KBM-7 (cell line): Measurements from ENCODE around the gene PIP4K2C.
"Not testable (repeated sequence)": the region's sequence is repeated elsewhere in the genome, so short reads cannot be mapped to it uniquely, and the experiment has no call there.

ENCODE experiments used
- DNase-seq: peaks from one replicate; pipeline ENCODE4 v3.0.0-alpha.2; 2015
- in situ Hi-C: fragments of 300-500 bp; cut with MboI; formaldehyde crosslinking; loops from 2 replicates; pipeline ENCODE4 v1.14.3; 2020; ENCODE audit warnings: low sequenced_read_pairs, low pct_unique_long_range_greater_than_20kb, mixed read lengths

The PIP4K2C gene

DNA sequence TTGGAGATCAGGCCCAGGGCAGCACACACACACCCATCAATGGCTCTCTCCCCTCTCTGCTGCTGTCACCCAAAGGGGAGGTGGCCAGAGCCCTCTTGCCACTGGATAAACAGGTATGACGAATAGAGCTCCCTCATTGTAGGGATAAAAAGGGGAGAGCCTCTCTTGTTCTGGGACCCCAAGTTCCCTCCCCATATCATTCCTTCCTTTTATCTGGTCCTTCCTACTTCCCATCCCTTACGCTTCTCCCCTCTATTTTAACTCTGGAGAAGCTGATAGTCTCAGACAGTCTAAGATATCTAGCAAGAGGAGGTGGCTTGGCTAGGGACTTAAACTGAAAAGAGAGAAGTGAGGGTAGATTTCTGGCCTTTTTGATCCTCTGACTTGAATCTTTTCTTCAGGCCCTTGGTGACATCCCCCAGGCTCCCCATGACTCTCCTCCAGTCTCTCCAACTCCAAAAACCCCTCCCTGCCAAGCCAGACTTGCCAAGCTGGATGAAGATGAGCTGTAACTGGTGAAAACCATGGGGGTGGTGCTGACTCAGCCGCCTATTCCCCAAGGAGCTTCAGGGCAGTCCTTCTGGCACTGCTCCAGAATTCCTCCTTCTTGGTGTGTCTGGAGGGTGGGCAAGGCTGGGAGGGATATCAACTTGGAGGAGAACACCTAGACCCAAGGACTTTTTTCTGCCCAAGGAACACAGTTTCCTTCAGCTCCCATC, 25.6 kb downstream of the PIP4K2C start:
- in situ Hi-C loops: no loop called here
- no peak for DNase-seq

DNA sequence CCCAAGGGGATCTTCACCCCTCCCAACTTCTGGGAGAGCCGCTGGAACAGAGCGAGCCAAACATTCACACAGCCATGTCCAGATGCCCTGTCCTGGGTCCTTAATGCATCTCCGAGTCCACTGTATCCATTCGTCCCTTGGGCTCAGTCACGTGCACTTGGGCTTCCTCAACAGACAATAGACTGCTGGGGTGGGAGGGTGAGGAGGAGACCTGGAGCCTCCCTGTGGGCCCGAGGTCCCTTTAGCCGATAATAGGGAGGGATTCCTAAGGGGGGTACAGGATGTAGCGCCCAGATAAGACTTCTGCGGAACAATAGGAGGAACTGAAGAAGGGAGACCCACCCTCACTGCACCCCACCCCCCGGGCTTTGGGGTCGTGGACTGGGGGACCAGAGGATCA, 26.9 kb downstream of the PIP4K2C start:
- in situ Hi-C loops: no loop called here
- no peak for DNase-seq

DNA sequence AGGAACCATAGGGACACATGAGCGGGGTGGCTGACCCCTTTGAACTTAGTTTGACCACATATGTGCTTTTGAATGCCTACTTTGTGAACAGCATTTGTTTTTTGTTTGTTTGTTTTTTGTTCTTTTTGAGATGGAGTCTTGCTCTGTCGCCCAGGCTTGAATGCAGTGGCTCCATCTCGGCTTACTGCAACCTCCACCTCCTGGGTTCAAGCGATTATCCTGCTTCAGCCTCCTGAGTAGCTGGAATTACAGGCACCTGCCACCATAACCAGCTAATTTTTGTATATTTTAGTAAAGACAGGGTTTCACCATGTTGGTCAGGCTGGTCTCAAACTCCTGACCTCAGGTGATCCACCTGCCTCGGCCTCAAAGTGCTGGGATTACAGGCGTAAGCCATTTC, 27.4 kb downstream of the PIP4K2C start:
- DNase-seq, in situ Hi-C loops: not testable (repeated sequence)

DNA sequence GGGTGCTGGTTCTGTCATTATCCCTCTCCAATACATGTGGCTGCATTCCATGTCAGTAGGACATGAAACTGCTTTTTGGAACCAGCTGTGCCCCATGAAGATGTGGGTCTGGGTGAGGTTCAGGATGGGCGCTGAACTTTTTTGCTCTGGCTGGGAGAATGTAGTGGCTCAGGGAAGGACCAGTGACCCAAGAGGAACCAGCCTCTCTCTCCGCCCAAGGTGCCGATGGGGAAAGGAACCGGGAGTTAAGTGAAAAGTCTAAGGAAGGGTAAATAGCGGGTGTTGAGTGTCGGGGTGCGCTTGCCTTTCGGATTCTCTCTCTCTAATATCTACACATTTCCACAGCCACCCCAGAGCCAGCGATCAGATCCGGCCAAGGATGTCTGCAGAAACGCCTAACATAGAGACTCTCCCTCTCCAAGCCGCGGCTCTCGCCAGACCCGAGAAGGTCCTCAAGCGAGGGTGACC, 28.0 kb downstream of the PIP4K2C start:
- in situ Hi-C loops: no loop called here
- no peak for DNase-seq

DNA sequence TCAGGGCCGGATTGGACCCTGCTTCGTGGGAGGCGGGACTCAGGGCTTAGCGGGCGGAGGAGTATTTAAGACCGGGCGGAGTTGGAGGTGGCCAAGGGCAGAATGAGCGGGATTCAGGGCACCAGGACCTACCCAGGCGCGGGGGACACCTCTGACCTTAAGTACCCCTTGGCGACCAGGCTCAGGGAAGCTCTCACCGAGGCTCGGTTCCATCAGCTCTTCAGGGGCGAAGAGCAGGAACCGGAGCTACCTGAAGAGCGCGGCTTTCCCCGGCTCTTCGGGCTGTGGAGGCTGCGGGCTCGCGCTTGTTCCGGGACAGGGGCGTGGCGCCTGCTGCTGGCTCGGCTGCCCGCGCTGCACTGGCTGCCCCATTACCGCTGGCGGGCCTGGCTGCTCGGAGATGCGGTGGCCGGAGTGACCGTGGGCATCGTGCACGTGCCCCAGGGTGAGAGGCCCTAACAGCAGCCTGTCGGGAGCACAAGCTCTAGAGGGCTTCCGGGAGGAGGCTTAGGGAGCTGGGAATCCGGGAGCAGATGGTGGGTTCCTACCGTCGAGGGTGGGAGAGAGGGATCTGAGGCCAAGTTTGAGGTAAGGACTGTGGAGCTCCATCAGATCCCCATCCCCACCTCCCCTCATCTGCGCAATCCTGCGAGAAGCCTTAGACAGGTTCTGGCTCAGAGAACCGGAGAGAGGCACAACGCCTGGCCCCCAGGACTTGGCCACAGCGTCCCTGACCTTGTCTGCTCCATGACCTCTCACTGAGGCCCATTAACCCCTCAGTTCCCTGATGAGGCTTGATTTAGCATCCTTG, 28.6 kb downstream of the PIP4K2C start:
- no peak for DNase-seq
- in situ Hi-C loops: no loop called here

DNA sequence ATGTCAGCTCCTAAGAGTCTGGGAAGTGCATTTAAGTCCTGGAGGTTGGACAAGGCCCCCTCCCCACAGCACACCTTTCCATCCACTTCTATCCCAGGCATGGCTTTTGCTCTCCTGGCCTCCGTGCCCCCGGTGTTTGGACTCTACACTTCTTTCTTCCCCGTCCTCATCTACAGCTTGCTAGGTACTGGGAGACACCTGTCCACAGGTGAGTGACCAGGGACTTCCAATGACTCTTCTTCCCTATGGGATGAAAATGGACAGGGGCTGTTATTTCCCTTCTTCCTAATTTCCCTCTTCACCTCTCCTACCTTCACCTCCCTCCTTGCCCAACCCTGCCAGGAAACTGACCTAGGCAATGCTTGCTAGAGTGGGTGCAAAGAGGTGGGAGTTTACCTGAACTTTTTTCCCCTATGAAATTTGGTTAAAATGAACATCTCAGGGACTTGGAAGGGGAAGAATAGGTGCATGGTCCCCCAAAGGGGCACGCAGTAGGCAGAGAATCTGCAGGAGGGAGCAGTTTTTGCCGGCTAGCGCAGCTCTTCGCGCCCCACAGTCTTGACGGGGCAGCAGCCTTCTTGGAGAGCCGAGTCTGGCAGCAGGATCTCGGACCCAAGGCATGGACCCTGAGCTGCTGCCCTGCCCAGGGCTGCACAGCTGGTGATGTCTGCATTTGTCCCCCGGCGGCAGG, 29.4 kb downstream of the PIP4K2C start:
- in situ Hi-C loops: no loop called here
- no peak for DNase-seq

DNA sequence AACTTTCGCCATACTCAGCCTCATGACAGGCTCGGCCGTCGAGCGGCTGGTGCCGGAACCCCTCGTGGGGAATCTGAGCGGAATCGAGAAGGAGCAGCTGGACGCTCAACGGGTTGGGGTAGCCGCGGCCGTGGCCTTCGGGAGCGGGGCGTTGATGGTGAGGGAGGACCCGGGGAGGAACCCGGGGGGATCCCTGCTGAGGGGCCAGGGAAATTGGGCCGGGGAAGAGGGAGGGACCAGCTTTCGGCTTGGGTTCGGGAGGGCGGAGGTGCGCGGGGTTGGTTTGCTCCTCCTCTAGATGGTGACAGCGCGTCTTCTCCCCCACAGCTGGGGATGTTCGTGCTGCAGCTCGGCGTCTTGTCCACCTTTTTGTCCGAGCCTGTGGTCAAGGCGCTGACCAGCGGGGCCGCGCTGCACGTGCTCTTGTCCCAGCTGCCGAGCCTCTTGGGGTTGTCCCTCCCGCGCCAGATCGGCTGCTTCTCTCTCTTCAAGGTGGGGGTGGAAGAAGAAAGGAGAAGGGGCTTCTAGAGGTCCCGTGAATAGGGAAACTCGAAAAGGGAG, 30.0 kb downstream of the PIP4K2C start:
- in situ Hi-C loops: no loop called here
- DNase-seq: no peak

DNA sequence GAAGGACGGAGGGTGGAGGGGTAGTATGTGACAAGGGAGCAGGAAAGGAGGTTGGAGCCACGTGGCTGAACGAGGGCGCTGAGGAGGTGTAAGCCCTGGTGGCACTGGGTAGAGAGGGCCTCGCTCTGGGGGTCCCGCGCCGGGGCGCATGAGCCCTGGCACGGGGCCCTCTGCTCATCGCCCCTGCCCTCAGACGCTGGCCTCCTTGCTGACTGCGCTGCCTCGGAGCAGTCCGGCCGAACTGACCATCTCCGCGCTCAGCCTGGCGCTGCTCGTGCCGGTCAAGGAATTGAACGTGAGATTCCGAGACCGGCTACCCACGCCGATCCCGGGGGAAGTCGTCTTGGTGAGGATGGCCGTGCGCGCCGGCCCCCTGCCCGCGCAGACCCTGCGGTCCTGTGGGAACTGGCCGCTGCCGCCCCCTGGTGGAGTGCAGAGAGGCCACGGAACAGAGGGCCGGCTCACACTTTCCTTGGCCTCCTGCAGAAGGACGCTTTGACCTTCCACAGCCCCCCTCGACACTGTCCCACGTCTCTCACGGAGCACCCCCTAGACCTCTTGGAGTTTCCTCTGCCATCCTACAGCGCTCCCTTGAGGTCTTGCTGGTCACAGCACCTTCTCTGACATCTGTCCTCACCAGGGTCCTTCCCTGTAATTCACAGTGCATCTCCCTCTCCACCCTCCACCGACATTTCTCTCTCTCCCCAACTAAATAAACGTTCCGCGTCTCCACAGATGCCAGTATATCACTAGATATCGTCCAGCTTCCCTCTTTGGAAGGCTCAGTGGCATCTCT, 30.7 kb downstream of the PIP4K2C start:
- DNase-seq: peak; percentile 54
- in situ Hi-C loops: no loop called here

DNA sequence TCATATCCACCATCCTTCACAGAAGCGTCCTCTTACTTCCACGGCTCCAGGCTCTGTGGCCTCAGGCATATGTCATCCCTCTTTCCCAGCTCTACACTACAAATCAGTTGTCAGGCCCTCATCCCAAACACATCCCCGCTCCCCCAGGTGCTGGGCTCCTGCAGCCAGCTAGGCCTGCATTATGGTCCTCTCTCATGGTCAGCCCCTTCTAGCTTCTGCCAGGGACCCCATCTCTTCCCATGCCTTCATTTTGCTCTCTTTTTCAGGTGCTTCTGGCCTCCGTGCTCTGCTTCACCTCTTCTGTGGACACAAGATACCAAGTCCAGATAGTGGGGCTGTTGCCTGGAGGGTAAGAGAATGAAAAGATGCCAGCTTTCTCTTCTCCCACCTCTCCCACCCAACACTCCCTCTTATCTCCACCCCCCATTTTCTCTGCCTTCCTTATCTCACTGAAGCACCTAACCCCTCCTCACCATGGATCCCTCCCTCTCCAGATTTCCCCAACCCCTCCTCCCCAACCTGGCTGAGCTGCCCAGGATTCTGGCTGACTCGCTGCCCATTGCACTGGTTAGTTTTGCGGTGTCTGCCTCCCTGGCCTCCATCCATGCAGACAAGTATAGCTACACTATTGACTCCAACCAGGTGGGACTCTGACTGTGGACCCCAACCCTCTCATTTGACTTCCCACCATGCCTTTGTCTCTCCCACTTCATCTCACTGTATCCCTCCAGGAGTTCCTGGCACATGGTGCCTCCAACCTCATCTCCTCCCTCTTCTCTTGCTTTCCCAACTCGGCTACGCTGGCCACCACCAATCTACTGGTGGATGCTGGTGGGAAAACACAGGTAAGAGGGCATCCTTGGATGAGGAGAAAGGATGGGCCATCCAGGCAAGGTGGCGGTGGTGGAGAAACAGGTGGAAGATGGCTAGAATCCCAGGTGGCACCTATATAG, 31.6 kb downstream of the PIP4K2C start:
- in situ Hi-C loops: no loop called here

DNA sequence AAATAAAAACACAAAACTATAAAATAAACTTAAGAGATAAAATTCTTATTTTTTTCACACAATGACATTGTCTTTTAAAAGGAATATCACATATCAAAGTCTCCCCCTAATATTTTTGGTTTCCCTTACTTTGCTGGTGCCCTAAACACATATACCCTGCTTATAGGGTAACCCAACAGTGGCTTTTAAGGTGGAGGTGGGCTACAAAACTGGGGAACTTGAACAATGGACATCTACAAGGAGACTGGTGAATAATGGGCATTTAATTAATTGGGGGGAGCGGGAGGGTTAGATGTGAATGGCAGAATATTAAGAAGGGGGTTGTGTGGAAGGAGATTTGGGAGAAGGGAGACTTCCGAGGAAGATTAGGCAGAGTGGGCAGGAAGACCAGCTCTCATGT, 32.4 kb downstream of the PIP4K2C start:
- no peak for DNase-seq
- in situ Hi-C loops: no loop called here

More for the DNA sequence above, 31.6 kb downstream of the PIP4K2C start:
- no peak for DNase-seq

DNA sequence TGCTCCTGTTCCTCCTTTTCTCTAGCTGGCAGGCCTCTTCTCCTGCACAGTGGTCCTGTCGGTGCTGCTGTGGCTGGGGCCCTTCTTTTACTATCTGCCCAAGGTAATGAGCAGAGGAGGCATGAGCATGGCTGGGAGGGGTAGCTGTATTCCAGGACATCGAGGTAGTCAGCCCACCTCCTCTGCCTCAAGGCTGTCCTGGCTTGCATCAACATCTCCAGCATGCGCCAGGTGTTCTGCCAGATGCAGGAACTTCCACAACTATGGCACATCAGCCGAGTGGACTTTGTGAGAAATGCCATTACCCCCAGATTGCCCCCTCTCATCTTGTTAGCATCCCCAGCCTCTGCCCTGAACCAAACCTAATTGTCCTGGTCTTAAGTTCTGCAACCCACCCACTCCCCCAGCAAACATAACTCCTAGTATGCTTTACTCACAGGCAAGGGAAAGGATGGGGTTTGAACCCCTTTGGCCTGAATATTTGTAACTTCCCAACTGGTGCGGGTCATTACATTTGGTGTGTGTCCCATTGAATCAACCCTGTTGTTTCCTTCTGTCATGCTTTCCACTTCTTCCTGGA, 32.9 kb downstream of the PIP4K2C start:
- no peak for DNase-seq
- in situ Hi-C loops: no loop called here

DNA sequence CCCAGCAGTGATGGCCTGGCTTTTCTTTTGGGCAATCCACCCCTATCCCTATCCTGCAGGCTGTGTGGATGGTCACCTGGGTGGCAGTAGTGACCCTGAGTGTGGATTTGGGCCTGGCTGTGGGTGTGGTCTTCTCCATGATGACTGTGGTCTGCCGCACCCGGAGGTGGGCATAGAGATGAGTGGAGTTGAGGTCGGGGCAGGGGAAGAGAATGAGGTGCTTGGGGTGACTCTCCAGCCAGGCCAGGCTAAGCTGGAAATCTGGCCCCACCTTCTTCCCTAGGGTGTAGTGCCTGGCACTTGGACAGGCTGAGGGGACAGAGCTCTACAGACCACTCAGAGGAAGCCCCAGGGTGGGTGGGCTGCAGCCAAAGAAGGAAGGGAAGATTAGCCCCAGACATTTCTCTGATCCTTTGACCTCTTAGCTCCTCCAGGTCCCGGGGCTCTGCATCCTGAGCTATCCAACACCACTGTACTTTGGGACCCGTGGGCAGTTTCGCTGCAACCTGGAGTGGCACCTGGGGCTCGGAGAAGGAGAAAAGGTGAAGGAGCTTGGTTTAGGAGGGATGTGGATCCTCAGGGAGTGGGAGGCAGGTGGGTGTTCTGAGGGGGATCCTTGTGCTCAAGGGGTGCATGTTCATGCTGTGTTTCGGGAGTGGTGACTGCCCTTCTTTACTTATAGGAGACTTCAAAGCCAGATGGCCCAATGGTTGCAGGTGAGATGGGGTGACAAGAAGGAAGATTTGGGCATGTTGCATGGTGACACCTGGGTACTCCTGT, 33.6 kb downstream of the PIP4K2C start:
- in situ Hi-C loops: no loop called here
- DNase-seq: no peak

DNA sequence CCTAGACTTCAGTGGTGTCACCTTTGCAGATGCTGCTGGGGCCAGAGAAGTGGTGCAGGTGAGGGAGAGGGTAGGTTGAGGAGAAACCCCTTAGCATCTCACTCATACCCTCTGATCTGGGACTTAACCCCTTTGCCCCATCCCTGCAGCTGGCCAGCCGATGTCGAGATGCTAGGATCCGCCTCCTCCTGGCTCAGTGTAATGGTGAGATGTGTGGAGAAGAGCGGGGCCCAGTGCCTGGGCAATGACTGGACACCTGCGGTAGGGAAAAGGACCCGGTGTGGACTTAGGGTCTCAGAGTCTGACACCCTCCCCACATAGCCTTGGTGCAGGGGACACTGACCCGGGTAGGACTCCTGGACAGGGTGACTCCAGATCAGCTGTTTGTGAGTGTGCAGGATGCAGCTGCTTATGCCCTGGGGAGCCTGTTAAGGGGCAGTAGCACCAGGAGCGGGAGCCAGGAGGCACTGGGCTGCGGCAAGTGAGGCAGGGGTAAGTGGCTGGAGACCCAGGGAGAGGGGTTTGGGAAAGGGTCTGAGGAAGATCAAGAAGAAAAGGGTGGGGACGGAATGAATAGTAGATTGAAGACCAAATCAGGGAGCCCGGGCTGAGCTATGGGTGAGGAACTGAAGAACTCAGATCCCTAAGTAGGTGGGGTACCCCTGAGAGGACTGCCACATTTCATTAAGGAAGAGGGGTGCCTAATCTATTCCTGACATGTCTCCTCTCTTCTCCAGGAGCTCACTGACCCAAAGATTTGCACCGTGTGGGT, 34.5 kb downstream of the PIP4K2C start:
- DNase-seq: no peak
- in situ Hi-C loops: no loop called here

DNA sequence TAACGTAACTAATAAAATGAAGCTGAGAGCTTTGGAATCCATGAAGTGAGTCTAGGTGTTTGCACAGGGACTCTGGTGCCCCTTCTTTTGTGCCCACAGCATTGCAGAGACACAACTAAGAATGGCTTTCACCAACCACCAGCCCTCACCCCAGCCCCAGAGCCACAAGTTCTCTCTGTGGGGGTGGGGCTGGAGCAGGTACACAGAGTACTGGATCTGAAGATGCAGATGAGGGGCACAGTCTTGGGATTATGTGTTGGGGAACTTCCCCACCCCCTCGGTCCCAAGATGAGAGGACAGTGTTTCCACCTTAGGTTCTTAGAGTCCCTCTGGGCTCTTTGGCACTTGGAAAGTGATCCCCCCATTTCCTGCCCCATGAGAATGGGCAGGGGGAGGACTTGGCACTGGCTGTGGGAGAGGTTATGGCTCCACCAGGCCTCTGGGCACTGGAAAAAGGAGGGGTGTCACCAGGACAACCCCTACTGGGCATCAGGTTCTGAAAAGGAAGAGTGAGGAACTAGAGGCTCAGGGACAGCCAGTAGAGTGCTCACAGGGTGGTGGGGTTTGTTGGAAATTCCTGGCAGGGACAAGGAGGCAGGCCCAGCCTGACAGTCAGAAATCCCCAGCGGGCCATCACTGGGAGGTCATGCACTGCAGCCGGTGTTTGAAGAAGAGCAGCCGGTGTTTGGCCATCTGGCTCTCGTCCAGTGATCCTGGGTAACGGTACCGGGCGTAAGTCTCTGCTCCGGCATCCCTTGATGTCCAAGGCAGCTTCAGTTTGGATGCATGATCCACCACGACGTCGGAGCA, 35.3 kb downstream of the PIP4K2C start:
- no peak for DNase-seq
- in situ Hi-C loops: no loop called here

DNA sequence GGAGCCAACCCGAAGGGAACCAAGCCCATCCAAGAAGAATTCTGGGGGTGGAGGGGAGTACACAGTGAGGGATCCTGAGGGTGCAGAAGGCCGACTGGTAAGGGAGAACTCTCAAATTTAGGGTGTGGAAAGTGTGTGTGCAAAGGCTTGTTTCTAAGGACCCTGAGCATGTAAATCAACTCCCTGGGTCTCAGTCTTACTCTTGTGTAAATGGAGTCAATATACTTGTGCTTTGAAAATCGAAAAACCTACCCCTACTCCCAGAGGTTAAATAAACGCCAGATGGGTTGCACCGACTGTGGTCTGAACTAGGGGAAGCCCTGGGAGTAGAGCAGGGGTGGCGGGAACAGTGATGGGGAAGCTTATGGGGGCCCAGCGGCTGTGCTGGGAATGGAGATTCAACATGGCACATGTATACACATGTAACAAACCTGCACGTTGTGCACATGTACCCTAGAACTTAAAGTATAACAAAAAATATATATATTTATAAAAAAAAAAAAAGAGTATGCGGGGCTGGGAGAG, 36.0 kb downstream of the PIP4K2C start:
- in situ Hi-C loops: no loop called here

More for the DNA sequence above, 36.0 kb downstream of the PIP4K2C start:
- DNase-seq: no peak
